Bronchial epithelial cell (primary cell): Measurements from ENCODE around the gene NHP2. TPM values are rescaled to one million over a fixed set of nuclear protein-coding genes. Genes with fewer than 3 reads are reported as not detected.
A peak's percentile ranks its signal among the peaks of the same experiment; 100 is the strongest.

ENCODE experiments used
- DNase-seq: peaks from one replicate; pipeline ENCODE4 v3.0.0-alpha.2; 2010; ENCODE audit warnings: low read depth
- FAIRE-seq: peaks from 2 replicates; lab custom pipeline; 2011; peaks lifted over from hg19 to GRCh38; lab: Jason Lieb, UNC
- H3K27me3 ChIP-seq: 2 replicates; pipeline ENCODE4 v1.5.1; 2011; ENCODE audit warnings: low read length; ENCODE audit not compliant: control insufficient read depth, insufficient read depth
- H3K36me3 ChIP-seq: 2 replicates; pipeline ENCODE4 v1.5.1; 2011; ENCODE audit warnings: low read length; ENCODE audit not compliant: control insufficient read depth, insufficient read depth
- H3K4me3 ChIP-seq: 2 replicates; pipeline ENCODE4 v1.5.1; 2011; ENCODE audit warnings: mild to moderate bottlenecking, low read depth, low read length, control low read depth
- CTCF ChIP-seq: IDR thresholded peaks from 2 replicates; pipeline ENCODE4 v1.5.1; 2011; ENCODE audit warnings: mild to moderate bottlenecking, moderate library complexity, low read length, control low read depth, inconsistent platforms; ENCODE audit not compliant: insufficient read depth, severe bottlenecking
- total RNA-seq: library from RNA; depleted of rRNA; stranded (reverse); fragments of >200 nt; gene quantifications from 2 replicates; pipeline ENCODE4 v1.2.1, GENCODE V29; 2014

NHP2 gene
- 133 and 161 TPM in 2 replicates for total RNA-seq

GRCh38 chr5:178153530-178154340, at the start of gene NHP2:
Gene NHP2, minus strand, starts transcription at chr5:178153885. Its CDS starts 68 bp downstream, at chr5:178153817.
- peak within 1 kb of the TSS; percentile 73 for H3K4me3 ChIP-seq
- no peak for TF ChIP-seq CTCF
- no peaks in the 10 kb centered on the region for H3K27me3 ChIP-seq
- FAIRE-seq (peak; percentile 32), DNase-seq (peak; percentile 96)
- peaks cover 13% of the 10 kb centered on the region for H3K36me3 ChIP-seq

- TF ChIP-seq CTCF, result no peak
- no peaks in the 10 kb centered on the region for H3K27me3 ChIP-seq
- H3K36me3 ChIP-seq, result peaks cover 11% of the 10 kb centered on the region
- FAIRE-seq (no peak), DNase-seq (no peak)
- H3K4me3 ChIP-seq, result no peak overlapping the region
Observed at GRCh38 chr5:178202541-178202940, 48.9 kb upstream of the NHP2 start.

GRCh38 chr5:178201927-178202235, 48.2 kb upstream of the NHP2 start:
- Histone ChIP-seq H3K4me3 (no peak overlapping the region), H3K36me3 (peaks cover 5% of the 10 kb centered on the region), H3K27me3 (no peaks in the 10 kb centered on the region)
- TF ChIP-seq CTCF, result no peak
- FAIRE-seq (no peak), DNase-seq (no peak)

- H3K4me3 ChIP-seq, result no peak overlapping the region
- FAIRE-seq (no peak), DNase-seq (peak; percentile 49)
- no peak for TF ChIP-seq CTCF
- H3K27me3 ChIP-seq, result no peaks in the 10 kb centered on the region
- peaks cover 3% of the 10 kb centered on the region for H3K36me3 ChIP-seq
Observed at GRCh38 chr5:178201221-178201926, 47.7 kb upstream of the NHP2 start.

GRCh38 chr5:178199581-178200434, 46.1 kb upstream of the NHP2 start:
- H3K36me3 ChIP-seq, result no peaks in the 10 kb centered on the region
- TF ChIP-seq CTCF, result no peak
- no peak for FAIRE-seq

More at GRCh38 chr5:178199581-178200434, 46.1 kb upstream of the NHP2 start:
- DNase-seq, result peak; percentile 89
- Histone ChIP-seq H3K4me3 (no peak overlapping the region), H3K27me3 (peaks cover 1% of the 10 kb centered on the region)
